Measurements from ENCODE around the gene HIKESHI. TPM values are rescaled to one million over a fixed set of nuclear protein-coding genes. Genes with fewer than 3 reads are reported as not detected.

Gene HIKESHI
- total and polyA plus RNA-seq, 2 of the 13 experiments (the other 11 are each of a cell fraction or from before 2014, with no cell fraction given) = 67.8 to 74.8 TPM

DNA sequence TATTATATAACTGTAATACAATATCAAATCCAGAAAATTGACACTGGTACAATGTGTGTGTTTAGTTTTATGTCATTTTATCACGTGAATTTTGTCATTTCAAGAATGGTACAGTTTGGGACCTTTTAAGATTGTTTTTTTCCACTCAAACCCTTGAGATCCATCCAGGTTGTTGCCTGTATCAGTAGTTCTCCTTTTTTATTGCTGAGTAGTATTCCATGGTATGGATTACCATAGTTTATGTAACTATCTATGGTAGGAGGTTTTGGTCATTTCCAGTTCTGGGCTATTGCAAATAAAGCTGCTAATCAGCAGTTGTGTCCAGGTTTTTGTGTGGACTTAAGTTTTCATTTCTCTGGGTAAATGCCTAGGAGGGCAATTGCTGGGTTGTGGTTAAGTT, 32.4 kb upstream of the HIKESHI start:
- POLR2A ChIA-PET = no interaction called here
- H3K4me2 ChIP-seq (ENCODE audit: low read depth, low read length) = no peak overlapping the region
- CTCF ChIA-PET (ENCODE audit: low intra/inter-chr PET ratio, low total read pairs) = no interaction called here

DNA sequence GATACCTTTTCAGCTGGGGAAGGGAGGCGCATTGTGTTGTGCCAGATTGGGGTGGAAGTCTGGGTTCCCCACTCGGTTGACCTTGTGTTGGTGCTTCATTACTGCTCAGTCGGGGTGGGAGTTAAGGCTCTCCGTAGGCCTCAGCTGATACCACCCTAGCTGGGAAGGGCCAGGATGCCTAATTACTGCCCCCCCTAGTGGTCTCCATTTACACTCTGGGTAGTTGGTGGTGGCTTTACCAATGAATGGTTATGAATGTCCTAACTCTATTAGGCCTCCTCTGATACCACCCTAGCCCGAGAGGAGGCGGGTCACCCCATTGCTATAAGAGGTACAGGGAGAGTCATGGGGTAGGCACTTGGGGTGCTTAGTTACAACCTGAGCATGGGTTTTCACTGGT, 27.5 kb upstream of the HIKESHI start:
- Histone ChIP-seq H4K20me1 (ENCODE audit: insufficient read depth, low read length) (no peaks in the 10 kb centered on the region), H3K4me3 (replicated peaks in 1 of 3; ENCODE audit: insufficient read depth in 1 of 3, low read depth in 2 of 3, low read length in 3 of 3) (no peak overlapping the region), H3K4me2 (ENCODE audit: low read depth, low read length) (no peak overlapping the region), H3K27ac (ENCODE audit: extremely low read length, insufficient read depth, low read length) (no peak overlapping the region), H3K27me3 (ENCODE audit: control insufficient read depth in 1 of 2, insufficient read depth in 2 of 2, low read length in 2 of 2) (no peaks in the 10 kb centered on the region), H3K9ac (ENCODE audit: insufficient read depth, low read depth, low read length) (no peak overlapping the region), H3K4me1 (ENCODE audit: insufficient read depth, low read length) (peaks cover 8% of the 10 kb centered on the region; the same call in 1 of the 2 replicates), H3K79me2 (ENCODE audit: insufficient read depth, low read length) (peaks cover 14% of the 10 kb centered on the region), H2AFZ (ENCODE audit: low read length) (no peak overlapping the region), H3K36me3 (replicated peaks in 1 of 2; ENCODE audit: control insufficient read depth in 1 of 2, insufficient read depth in 2 of 2, low read length in 2 of 2) (peaks cover 6 to 46% of the 10 kb centered on the region in 2 experiments), H3K9me3 (ENCODE audit: low read length) (no peaks in the 10 kb centered on the region)
- TF ChIP-seq HDAC1 (CRISPR knock-in tag; IDR thresholded peaks at IDR 0.05) (no peak), IRX3 (CRISPR knock-in tag; IDR thresholded peaks at IDR 0.05; ENCODE audit: borderline replicate concordance, low read depth) (no peak), STAG1 (CRISPR knock-in tag; IDR thresholded peaks at IDR 0.05) (peak; percentile 29)
- TF ChIP-seq, protein P1, sequence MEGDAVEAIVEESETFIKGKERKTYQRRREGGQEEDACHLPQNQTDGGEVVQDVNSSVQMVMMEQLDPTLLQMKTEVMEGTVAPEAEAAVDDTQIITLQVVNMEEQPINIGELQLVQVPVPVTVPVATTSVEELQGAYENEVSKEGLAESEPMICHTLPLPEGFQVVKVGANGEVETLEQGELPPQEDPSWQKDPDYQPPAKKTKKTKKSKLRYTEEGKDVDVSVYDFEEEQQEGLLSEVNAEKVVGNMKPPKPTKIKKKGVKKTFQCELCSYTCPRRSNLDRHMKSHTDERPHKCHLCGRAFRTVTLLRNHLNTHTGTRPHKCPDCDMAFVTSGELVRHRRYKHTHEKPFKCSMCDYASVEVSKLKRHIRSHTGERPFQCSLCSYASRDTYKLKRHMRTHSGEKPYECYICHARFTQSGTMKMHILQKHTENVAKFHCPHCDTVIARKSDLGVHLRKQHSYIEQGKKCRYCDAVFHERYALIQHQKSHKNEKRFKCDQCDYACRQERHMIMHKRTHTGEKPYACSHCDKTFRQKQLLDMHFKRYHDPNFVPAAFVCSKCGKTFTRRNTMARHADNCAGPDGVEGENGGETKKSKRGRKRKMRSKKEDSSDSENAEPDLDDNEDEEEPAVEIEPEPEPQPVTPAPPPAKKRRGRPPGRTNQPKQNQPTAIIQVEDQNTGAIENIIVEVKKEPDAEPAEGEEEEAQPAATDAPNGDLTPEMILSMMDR (CRISPR knock-in tag; IDR thresholded peaks at IDR 0.05) = 0 out of 2 replicates have a peak, but pooled peaks have one; percentile 28
- no peak for FAIRE-seq
- no TSS peak for BruUV-seq (replicated peaks)
- WGBS (ENCODE audit: low lambda C conversion rate) = 100% methylated on average over 4 of the region's 6 CpGs
- ChIA-PET CTCF (ENCODE audit: low intra/inter-chr PET ratio, low total read pairs) (no interaction called here), POLR2A (no interaction called here)
- ATAC-seq = peak; percentile 80
- intact Hi-C loops (cut with micrococcal nuclease; ENCODE audit: unreplicated experiment) = no loop called here
- in situ Hi-C loops (cut with HindIII; ENCODE audit: extremely low pct_ligation_motif_present, low pct_unique_long_range_greater_than_20kb) = loop anchor here (25.0 kb wide), 1 partner anchor 637 kb away; the partner anchor contains the start of genes DLG2, TMEM126A and TMEM126B
- peak; percentile 5 for DNase-seq (ENCODE audit: low spot score)

More for the DNA sequence above, 32.4 kb upstream of the HIKESHI start:
- no peaks in the 10 kb centered on the region for H3K27me3 ChIP-seq (ENCODE audit: control insufficient read depth in 1 of 2, insufficient read depth in 2 of 2, low read length in 2 of 2)
- no peak overlapping the region for H2AFZ ChIP-seq (ENCODE audit: low read length)
- in situ Hi-C loops (cut with HindIII; ENCODE audit: extremely low pct_ligation_motif_present, low pct_unique_long_range_greater_than_20kb) = loop anchor here (25.0 kb wide), 1 partner anchor 632 kb away; the partner anchor contains the start of genes DLG2, TMEM126A and TMEM126B
- no peak for ATAC-seq
- intact Hi-C loops (cut with micrococcal nuclease; ENCODE audit: unreplicated experiment) = no loop called here
- TF ChIP-seq IKZF4 (CRISPR knock-in tag; IDR thresholded peaks at IDR 0.05; ENCODE audit: borderline replicate concordance, low read depth, not compliant biosample characterization) (no peak), HCFC1 (IDR thresholded peaks at IDR 0.05; ENCODE audit: low read depth, low read length) (no peak), ZNF781 (CRISPR knock-in tag; IDR thresholded peaks at IDR 0.05; ENCODE audit: borderline replicate concordance, not compliant biosample characterization) (no peak), NR3C1 (CRISPR knock-in tag; IDR thresholded peaks at IDR 0.05) (no peak), ZNF746 (CRISPR knock-in tag; IDR thresholded peaks at IDR 0.05) (no peak), HOXA3 (CRISPR knock-in tag; IDR thresholded peaks at IDR 0.05) (no peak), EEA1 (CRISPR knock-in tag; IDR thresholded peaks at IDR 0.05; ENCODE audit: borderline replicate concordance) (no peak), ZNF616 (CRISPR knock-in tag; IDR thresholded peaks at IDR 0.05; ENCODE audit: low read depth) (no peak), NFIC (IDR thresholded peaks at IDR 0.05; ENCODE audit: low read length) (no peak)
- no peaks in the 10 kb centered on the region for H3K9me3 ChIP-seq (ENCODE audit: low read length)
- H3K9ac ChIP-seq (ENCODE audit: insufficient read depth, low read depth, low read length) = no peak overlapping the region
- BruUV-seq (replicated peaks) = no TSS peak
- peaks cover 3% of the 10 kb centered on the region; the same call in 1 of the 2 replicates for H3K4me1 ChIP-seq (ENCODE audit: insufficient read depth, low read length)
- WGBS (ENCODE audit: low lambda C conversion rate) = 100% methylated on average over 1 of the region's 1 CpG
- FAIRE-seq = no peak
- no peak overlapping the region for H3K27ac ChIP-seq (ENCODE audit: extremely low read length, insufficient read depth, low read length)
- H4K20me1 ChIP-seq (ENCODE audit: insufficient read depth, low read length) = no peaks in the 10 kb centered on the region
- H3K36me3 ChIP-seq (replicated peaks in 1 of 2; ENCODE audit: control insufficient read depth in 1 of 2, insufficient read depth in 2 of 2, low read length in 2 of 2) = peaks cover 3 to 16% of the 10 kb centered on the region in 2 experiments; a peak in 4 of 5 replicates
- DNase-seq (ENCODE audit: low spot score) = no peak
- H3K79me2 ChIP-seq (ENCODE audit: insufficient read depth, low read length) = peaks cover 11% of the 10 kb centered on the region
- H3K4me3 ChIP-seq (replicated peaks in 1 of 3; ENCODE audit: insufficient read depth in 1 of 3, low read depth in 2 of 3, low read length in 3 of 3) = no peak overlapping the region

All from HepG2 (cell line).